ENCODE data around the gene PTS. TPM values are rescaled to one million over a fixed set of nuclear protein-coding genes. Genes with fewer than 3 reads are reported as not detected.

Gene PTS
- total RNA-seq, 1 experiment from 2014 or later, result 26.7 TPM

DNA sequence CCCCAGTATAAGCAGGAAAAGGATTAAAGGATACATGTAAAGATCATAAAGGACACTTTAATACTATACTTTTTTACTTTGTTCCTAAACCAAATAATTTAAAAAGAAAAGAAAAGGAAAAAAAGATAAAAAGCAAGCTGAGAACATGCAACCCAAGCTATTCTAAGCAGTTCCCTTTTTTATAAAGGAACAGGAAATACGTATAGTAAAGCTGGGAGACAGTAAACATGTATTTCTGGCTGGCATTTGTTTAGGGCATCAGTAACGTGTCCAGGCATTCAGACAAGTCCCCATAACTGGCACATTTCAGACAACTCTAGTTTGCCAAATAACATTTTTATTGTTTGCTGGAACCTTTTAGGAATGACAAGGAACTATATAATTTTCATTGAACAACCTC, 26.0 kb upstream of the PTS start (continued):
- no peak for TF ChIP-seq E2F4 (CRISPR knock-in tag; IDR thresholded peaks at IDR 0.05; ENCODE audit: borderline replicate concordance, low read depth)
- TF ChIP-seq CDX4 (CRISPR knock-in tag; IDR thresholded peaks at IDR 0.05; ENCODE audit: borderline replicate concordance), result no peak
- no peak for TF ChIP-seq JUN (CRISPR knock-in tag; IDR thresholded peaks at IDR 0.05)
- no peak for TF ChIP-seq ZNF263 (CRISPR knock-in tag; IDR thresholded peaks at IDR 0.05; ENCODE audit: low read depth)
- no peak for TF ChIP-seq HMGXB4 (CRISPR knock-in tag; IDR thresholded peaks at IDR 0.05)
- TF ChIP-seq ERG (CRISPR knock-in tag; IDR thresholded peaks at IDR 0.05), result no peak
- no peak for TF ChIP-seq ZNF317 (CRISPR knock-in tag; IDR thresholded peaks at IDR 0.05; ENCODE audit: borderline replicate concordance, low read depth)
- no peak for TF ChIP-seq ZNF232 (CRISPR knock-in tag; IDR thresholded peaks at IDR 0.05)
- no peak for TF ChIP-seq NR3C1 (CRISPR knock-in tag; conservative IDR thresholded peaks at IDR 0.05; ENCODE audit: low read depth)
- no peak for TF ChIP-seq ZNF671 (CRISPR knock-in tag; IDR thresholded peaks at IDR 0.05)

DNA sequence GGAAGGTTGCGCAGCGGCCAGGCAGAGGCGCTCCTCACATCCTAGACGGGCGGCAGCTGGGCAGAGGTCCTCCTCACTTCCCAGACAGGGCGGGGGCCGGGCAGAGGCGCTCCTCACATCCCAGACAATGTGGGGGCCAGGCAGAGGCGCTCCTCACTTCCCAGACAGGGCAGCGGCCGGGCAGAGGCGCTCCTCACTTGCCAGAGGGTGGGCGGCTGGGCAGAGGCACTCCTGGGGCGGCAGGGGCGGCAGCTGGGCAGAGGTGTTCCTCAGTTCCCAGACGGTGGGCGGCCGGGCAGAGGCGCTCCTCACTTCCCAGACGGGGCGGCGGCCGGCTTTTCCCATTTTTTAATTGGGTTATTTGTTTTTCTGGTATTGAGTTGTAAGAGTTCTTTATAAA, 20.2 kb upstream of the PTS start:
- POLR2A ChIA-PET, result no interaction called here
- no peak overlapping the region for H3K4me3 Mint-ChIP-seq
- CTCF ChIA-PET, result no interaction called here

More for the DNA sequence above, 20.2 kb upstream of the PTS start:
- H3K27ac Mint-ChIP-seq, result no peak overlapping the region
- TF ChIP-seq ESRRA (CRISPR knock-in tag; IDR thresholded peaks at IDR 0.05; ENCODE audit: borderline replicate concordance) (no peak), SMAD4 (CRISPR knock-in tag; IDR thresholded peaks at IDR 0.05) (no peak), IRF1 (CRISPR knock-in tag; IDR thresholded peaks at IDR 0.05) (no peak), CREB1 (CRISPR knock-in tag; IDR thresholded peaks at IDR 0.05) (no peak), ZSCAN18 (CRISPR knock-in tag; IDR thresholded peaks at IDR 0.05) (no peak), ATF1 (CRISPR knock-in tag; IDR thresholded peaks at IDR 0.05) (no peak), ZBTB21 (CRISPR knock-in tag; IDR thresholded peaks at IDR 0.05; ENCODE audit: borderline replicate concordance) (no peak), JUN (CRISPR knock-in tag; IDR thresholded peaks at IDR 0.05) (no peak), ZNF263 (CRISPR knock-in tag; IDR thresholded peaks at IDR 0.05; ENCODE audit: low read depth) (no peak)
- TF ChIP-seq, protein P1, sequence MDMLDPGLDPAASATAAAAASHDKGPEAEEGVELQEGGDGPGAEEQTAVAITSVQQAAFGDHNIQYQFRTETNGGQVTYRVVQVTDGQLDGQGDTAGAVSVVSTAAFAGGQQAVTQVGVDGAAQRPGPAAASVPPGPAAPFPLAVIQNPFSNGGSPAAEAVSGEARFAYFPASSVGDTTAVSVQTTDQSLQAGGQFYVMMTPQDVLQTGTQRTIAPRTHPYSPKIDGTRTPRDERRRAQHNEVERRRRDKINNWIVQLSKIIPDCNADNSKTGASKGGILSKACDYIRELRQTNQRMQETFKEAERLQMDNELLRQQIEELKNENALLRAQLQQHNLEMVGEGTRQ (CRISPR knock-in tag; IDR thresholded peaks at IDR 0.05), result no peak
- TF ChIP-seq, protein P2, sequence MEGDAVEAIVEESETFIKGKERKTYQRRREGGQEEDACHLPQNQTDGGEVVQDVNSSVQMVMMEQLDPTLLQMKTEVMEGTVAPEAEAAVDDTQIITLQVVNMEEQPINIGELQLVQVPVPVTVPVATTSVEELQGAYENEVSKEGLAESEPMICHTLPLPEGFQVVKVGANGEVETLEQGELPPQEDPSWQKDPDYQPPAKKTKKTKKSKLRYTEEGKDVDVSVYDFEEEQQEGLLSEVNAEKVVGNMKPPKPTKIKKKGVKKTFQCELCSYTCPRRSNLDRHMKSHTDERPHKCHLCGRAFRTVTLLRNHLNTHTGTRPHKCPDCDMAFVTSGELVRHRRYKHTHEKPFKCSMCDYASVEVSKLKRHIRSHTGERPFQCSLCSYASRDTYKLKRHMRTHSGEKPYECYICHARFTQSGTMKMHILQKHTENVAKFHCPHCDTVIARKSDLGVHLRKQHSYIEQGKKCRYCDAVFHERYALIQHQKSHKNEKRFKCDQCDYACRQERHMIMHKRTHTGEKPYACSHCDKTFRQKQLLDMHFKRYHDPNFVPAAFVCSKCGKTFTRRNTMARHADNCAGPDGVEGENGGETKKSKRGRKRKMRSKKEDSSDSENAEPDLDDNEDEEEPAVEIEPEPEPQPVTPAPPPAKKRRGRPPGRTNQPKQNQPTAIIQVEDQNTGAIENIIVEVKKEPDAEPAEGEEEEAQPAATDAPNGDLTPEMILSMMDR (IDR thresholded peaks at IDR 0.05), result no peak
- DNase-seq (ENCODE audit: low spot score) (no peak), ATAC-seq (no peak)
- no peaks in the 10 kb centered on the region for H3K4me1 Mint-ChIP-seq
- peaks cover 4% of the 10 kb centered on the region for H3K9me3 Mint-ChIP-seq
- no peaks in the 10 kb centered on the region for H3K36me3 Mint-ChIP-seq
- H3K27me3 Mint-ChIP-seq (ENCODE audit: low read depth), result peaks cover 8% of the 10 kb centered on the region
